ENCODE data around the gene XYLT1. TPM values are rescaled to one million over a fixed set of nuclear protein-coding genes. Genes with fewer than 3 reads are reported as not detected.

Gene XYLT1
- total and polyA plus RNA-seq, 10 of the 15 experiments (the other 5 are each of a cell fraction or from before 2014, with no cell fraction given), result 0.88 to 14.8 (median 5.8) TPM

- TF ChIP-seq, protein P1, sequence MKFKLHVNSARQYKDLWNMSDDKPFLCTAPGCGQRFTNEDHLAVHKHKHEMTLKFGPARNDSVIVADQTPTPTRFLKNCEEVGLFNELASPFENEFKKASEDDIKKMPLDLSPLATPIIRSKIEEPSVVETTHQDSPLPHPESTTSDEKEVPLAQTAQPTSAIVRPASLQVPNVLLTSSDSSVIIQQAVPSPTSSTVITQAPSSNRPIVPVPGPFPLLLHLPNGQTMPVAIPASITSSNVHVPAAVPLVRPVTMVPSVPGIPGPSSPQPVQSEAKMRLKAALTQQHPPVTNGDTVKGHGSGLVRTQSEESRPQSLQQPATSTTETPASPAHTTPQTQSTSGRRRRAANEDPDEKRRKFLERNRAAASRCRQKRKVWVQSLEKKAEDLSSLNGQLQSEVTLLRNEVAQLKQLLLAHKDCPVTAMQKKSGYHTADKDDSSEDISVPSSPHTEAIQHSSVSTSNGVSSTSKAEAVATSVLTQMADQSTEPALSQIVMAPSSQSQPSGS (IDR thresholded peaks at IDR 0.05; ENCODE audit: low read length), result no peak
- TF ChIP-seq, protein P2, sequence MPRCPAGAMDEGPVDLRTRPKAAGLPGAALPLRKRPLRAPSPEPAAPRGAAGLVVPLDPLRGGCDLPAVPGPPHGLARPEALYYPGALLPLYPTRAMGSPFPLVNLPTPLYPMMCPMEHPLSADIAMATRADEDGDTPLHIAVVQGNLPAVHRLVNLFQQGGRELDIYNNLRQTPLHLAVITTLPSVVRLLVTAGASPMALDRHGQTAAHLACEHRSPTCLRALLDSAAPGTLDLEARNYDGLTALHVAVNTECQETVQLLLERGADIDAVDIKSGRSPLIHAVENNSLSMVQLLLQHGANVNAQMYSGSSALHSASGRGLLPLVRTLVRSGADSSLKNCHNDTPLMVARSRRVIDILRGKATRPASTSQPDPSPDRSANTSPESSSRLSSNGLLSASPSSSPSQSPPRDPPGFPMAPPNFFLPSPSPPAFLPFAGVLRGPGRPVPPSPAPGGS (IDR thresholded peaks at IDR 0.05; ENCODE audit: borderline replicate concordance, insufficient read depth, low read depth, low read length, poor library complexity, severe bottlenecking), result no peak
- TF ChIP-seq, protein P3, sequence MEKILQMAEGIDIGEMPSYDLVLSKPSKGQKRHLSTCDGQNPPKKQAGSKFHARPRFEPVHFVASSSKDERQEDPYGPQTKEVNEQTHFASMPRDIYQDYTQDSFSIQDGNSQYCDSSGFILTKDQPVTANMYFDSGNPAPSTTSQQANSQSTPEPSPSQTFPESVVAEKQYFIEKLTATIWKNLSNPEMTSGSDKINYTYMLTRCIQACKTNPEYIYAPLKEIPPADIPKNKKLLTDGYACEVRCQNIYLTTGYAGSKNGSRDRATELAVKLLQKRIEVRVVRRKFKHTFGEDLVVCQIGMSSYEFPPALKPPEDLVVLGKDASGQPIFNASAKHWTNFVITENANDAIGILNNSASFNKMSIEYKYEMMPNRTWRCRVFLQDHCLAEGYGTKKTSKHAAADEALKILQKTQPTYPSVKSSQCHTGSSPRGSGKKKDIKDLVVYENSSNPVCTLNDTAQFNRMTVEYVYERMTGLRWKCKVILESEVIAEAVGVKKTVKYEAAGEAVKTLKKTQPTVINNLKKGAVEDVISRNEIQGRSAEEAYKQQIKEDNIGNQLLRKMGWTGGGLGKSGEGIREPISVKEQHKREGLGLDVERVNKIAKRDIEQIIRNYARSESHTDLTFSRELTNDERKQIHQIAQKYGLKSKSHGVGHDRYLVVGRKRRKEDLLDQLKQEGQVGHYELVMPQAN (conservative IDR thresholded peaks at IDR 0.05), result no peak
- no peak for TF ChIP-seq SUPT20H (IDR thresholded peaks at IDR 0.05; ENCODE audit: borderline replicate concordance, control insufficient read depth, low read depth, low read length)
Measured at GRCh38 chr16:17204644-17205043, 266.1 kb downstream of the XYLT1 start (continued).

- no peaks in the 10 kb centered on the region for H3K9me3 ChIP-seq (replicated peaks; ENCODE audit: control insufficient read depth, insufficient read depth, low read length)
- FAIRE-seq, result no peak
- H2AFZ ChIP-seq (ENCODE audit: control insufficient read depth, low read depth, low read length), result no peak overlapping the region
- no peaks in the 10 kb centered on the region; the same call in 1 of the 2 replicates for H4K20me1 ChIP-seq (ENCODE audit: control insufficient read depth, insufficient read depth)
- H3K4me2 ChIP-seq (ENCODE audit: control insufficient read depth, insufficient read depth), result no peak overlapping the region
- H3K27ac ChIP-seq (ENCODE audit: control insufficient read depth, insufficient read depth), result no peak overlapping the region
- ATAC-seq, result no peak
- intact Hi-C loops (cut with micrococcal nuclease; ENCODE audit: unreplicated experiment) (no loop called here), in situ Hi-C loops (cut with MboI) (no loop called here)
- no TSS peak for BruUV-seq (replicated peaks)
- CTCF ChIA-PET, result interaction anchor here (0.9 to 4.7 kb wide), 7 partner anchors 8 to 375 kb away, joined by 3 to 14 read pairs (median 3); no protein-coding TSS in a partner anchor
- H3K9ac ChIP-seq (ENCODE audit: control insufficient read depth, insufficient read depth, low read length), result no peak overlapping the region
- POLR2A ChIA-PET, result interaction anchor here (0.5 to 0.7 kb wide), 2 partner anchors 10 to 284 kb away, joined by 3 to 7 read pairs; no protein-coding TSS in a partner anchor
- no peak for DNase-seq (ENCODE audit: low read depth, low spot score)
- RAD21 ChIA-PET (ENCODE audit: unreplicated experiment), result interaction anchor here (0.6 to 2.7 kb wide), 6 partner anchors 20 to 264 kb away, joined by 3 to 15 read pairs (median 4); no protein-coding TSS in a partner anchor
- H3K36me3 ChIP-seq (ENCODE audit: control insufficient read depth in 2 of 2, insufficient read depth in 2 of 2, low read length in 1 of 2), result peaks cover 0 to 4% of the 10 kb centered on the region in 2 experiments; a peak in 2 of 4 replicates
- H3K4me3 ChIP-seq, result no peak overlapping the region
- H3K79me2 ChIP-seq (ENCODE audit: control insufficient read depth, insufficient read depth, low read length), result no peaks in the 10 kb centered on the region
- no peaks in the 10 kb centered on the region for H3K27me3 ChIP-seq (replicated peaks in 1 of 2; ENCODE audit: control insufficient read depth in 2 of 2, insufficient read depth in 2 of 2, low read length in 1 of 2)
- no peaks in the 10 kb centered on the region for H3K4me1 ChIP-seq (ENCODE audit: control insufficient read depth, insufficient read depth, low read length)
- 17% methylated on average over 2 of the region's 2 CpGs for WGBS (ENCODE audit: insufficient coverage, insufficient replicate concordance, low lambda C conversion rate, missing lambda C conversion rate)
- SMC1A ChIA-PET (ENCODE audit: uncharacterized antibody, unreplicated experiment), result interaction anchor here (0.7 to 1.8 kb wide), 7 partner anchors 23 to 343 kb away, joined by 3 to 6 read pairs (median 3); no protein-coding TSS in a partner anchor
- TF ChIP-seq, protein P2 (IDR thresholded peaks at IDR 0.05; ENCODE audit: borderline replicate concordance, insufficient read depth, low read depth, low read length, poor library complexity, severe bottlenecking), result no peak
- TF ChIP-seq BRCA1 (IDR thresholded peaks at IDR 0.05; ENCODE audit: low read depth, low read length) (no peak), RAD51 (IDR thresholded peaks at IDR 0.05) (no peak), CHD2 (IDR thresholded peaks at IDR 0.05; ENCODE audit: borderline replicate concordance, low read depth, low read length) (no peak), ZBTB33 (IDR thresholded peaks at IDR 0.05) (no peak), MYB (IDR thresholded peaks at IDR 0.05; ENCODE audit: borderline replicate concordance, low read depth, low read length) (no peak)
- TF ChIP-seq, protein P4, sequence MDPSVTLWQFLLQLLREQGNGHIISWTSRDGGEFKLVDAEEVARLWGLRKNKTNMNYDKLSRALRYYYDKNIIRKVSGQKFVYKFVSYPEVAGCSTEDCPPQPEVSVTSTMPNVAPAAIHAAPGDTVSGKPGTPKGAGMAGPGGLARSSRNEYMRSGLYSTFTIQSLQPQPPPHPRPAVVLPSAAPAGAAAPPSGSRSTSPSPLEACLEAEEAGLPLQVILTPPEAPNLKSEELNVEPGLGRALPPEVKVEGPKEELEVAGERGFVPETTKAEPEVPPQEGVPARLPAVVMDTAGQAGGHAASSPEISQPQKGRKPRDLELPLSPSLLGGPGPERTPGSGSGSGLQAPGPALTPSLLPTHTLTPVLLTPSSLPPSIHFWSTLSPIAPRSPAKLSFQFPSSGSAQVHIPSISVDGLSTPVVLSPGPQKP (IDR thresholded peaks at IDR 0.05; ENCODE audit: low read depth, low read length), result no peak
Measured at GRCh38 chr16:17204206-17204605, 266.6 kb downstream of the XYLT1 start.

All from GM12878 (cell line).